ENCODE data around the gene JAG1.
A peak's percentile ranks its signal among the peaks of the same experiment; 100 is the strongest.
"Not testable (repeated sequence)": the region's sequence is repeated elsewhere in the genome, so short reads cannot be mapped to it uniquely, and the experiment has no call there.

The JAG1 gene

GRCh38 chr20:10613911-10614310 lies 59.9 kb downstream of the JAG1 start:
- Mint-ChIP-seq H3K27ac (no peak overlapping the region), H3K4me3 (no peak overlapping the region), H3K36me3 (ENCODE audit: low read depth) (peaks cover 47% of the 10 kb centered on the region), H3K27me3 (no peaks in the 10 kb centered on the region), H3K9me3 (no peaks in the 10 kb centered on the region), H3K4me1 (ENCODE audit: low read depth) (no peaks in the 10 kb centered on the region)
- DNase-seq, result no peak

- H3K36me3 Mint-ChIP-seq (ENCODE audit: low read depth), result peaks cover 51% of the 10 kb centered on the region
Measured at GRCh38 chr20:10613426-10613825, 60.4 kb downstream of the JAG1 start.

GRCh38 chr20:10611357-10611756 lies 62.4 kb downstream of the JAG1 start:
- H3K36me3 Mint-ChIP-seq (ENCODE audit: low read depth), result peaks cover 57% of the 10 kb centered on the region
- no peak overlapping the region for H3K27ac Mint-ChIP-seq
- H3K27me3 Mint-ChIP-seq, result no peaks in the 10 kb centered on the region
- no peak for DNase-seq
- no peaks in the 10 kb centered on the region for H3K9me3 Mint-ChIP-seq
- H3K4me3 Mint-ChIP-seq, result no peak overlapping the region
- no peaks in the 10 kb centered on the region for H3K4me1 Mint-ChIP-seq (ENCODE audit: low read depth)

More at GRCh38 chr20:10613426-10613825, 60.4 kb downstream of the JAG1 start:
- H3K4me3 Mint-ChIP-seq; H3K27ac Mint-ChIP-seq; DNase-seq; H3K4me1 Mint-ChIP-seq (ENCODE audit: low read depth); H3K27me3 Mint-ChIP-seq; H3K9me3 Mint-ChIP-seq: not testable (repeated sequence)

- DNase-seq, result no peak
- no peaks in the 10 kb centered on the region for H3K9me3 Mint-ChIP-seq
- H3K27ac Mint-ChIP-seq, result no peak overlapping the region
- H3K36me3 Mint-ChIP-seq (ENCODE audit: low read depth), result peaks cover 58% of the 10 kb centered on the region
- no peak overlapping the region for H3K4me3 Mint-ChIP-seq
- H3K4me1 Mint-ChIP-seq (ENCODE audit: low read depth), result no peaks in the 10 kb centered on the region
- no peaks in the 10 kb centered on the region for H3K27me3 Mint-ChIP-seq
Measured at GRCh38 chr20:10610251-10610650, 63.5 kb downstream of the JAG1 start.

GRCh38 chr20:10609770-10610169 lies 64.0 kb downstream of the JAG1 start:
- Mint-ChIP-seq H3K27ac (no peak overlapping the region), H3K4me1 (ENCODE audit: low read depth) (no peaks in the 10 kb centered on the region)

GRCh38 chr20:10609276-10609675 lies 64.5 kb downstream of the JAG1 start:
- no peak for DNase-seq
- Mint-ChIP-seq H3K4me1 (ENCODE audit: low read depth) (no peaks in the 10 kb centered on the region), H3K36me3 (ENCODE audit: low read depth) (peaks cover 57% of the 10 kb centered on the region), H3K27me3 (no peaks in the 10 kb centered on the region), H3K4me3 (no peak overlapping the region), H3K27ac (no peak overlapping the region), H3K9me3 (no peaks in the 10 kb centered on the region)

More at GRCh38 chr20:10609770-10610169, 64.0 kb downstream of the JAG1 start:
- Mint-ChIP-seq H3K4me3 (no peak overlapping the region), H3K9me3 (no peaks in the 10 kb centered on the region), H3K27me3 (no peaks in the 10 kb centered on the region), H3K36me3 (ENCODE audit: low read depth) (peaks cover 57% of the 10 kb centered on the region)
- no peak for DNase-seq

- no peak overlapping the region for H3K4me3 Mint-ChIP-seq
- no peaks in the 10 kb centered on the region for H3K27me3 Mint-ChIP-seq
- H3K4me1 Mint-ChIP-seq (ENCODE audit: low read depth), result peaks cover 16% of the 10 kb centered on the region
- no peaks in the 10 kb centered on the region for H3K9me3 Mint-ChIP-seq
- H3K27ac Mint-ChIP-seq, result no peak overlapping the region
- no peak for DNase-seq
- H3K36me3 Mint-ChIP-seq (ENCODE audit: low read depth), result peaks cover 62% of the 10 kb centered on the region
Measured at GRCh38 chr20:10605547-10606195, 68.1 kb downstream of the JAG1 start.

- DNase-seq, result no peak
- Mint-ChIP-seq H3K9me3 (no peaks in the 10 kb centered on the region), H3K36me3 (ENCODE audit: low read depth) (peaks cover 67% of the 10 kb centered on the region), H3K4me3 (no peak overlapping the region), H3K4me1 (ENCODE audit: low read depth) (peaks cover 16% of the 10 kb centered on the region), H3K27ac (no peak overlapping the region), H3K27me3 (no peaks in the 10 kb centered on the region)
Measured at GRCh38 chr20:10604865-10605440, 68.8 kb downstream of the JAG1 start.

GRCh38 chr20:10603971-10604864 lies 69.6 kb downstream of the JAG1 start:
- H3K4me1 Mint-ChIP-seq (ENCODE audit: low read depth), result peaks cover 20% of the 10 kb centered on the region
- no peak for DNase-seq
- H3K9me3 Mint-ChIP-seq, result no peaks in the 10 kb centered on the region
- peak overlapping the region; percentile 72 for H3K27ac Mint-ChIP-seq
- H3K27me3 Mint-ChIP-seq, result no peaks in the 10 kb centered on the region
- peaks cover 64% of the 10 kb centered on the region for H3K36me3 Mint-ChIP-seq (ENCODE audit: low read depth)
- no peak overlapping the region for H3K4me3 Mint-ChIP-seq

- Mint-ChIP-seq H3K4me1 (ENCODE audit: low read depth) (peaks cover 28% of the 10 kb centered on the region), H3K27me3 (no peaks in the 10 kb centered on the region), H3K27ac (peak overlapping the region; percentile 72), H3K9me3 (no peaks in the 10 kb centered on the region), H3K36me3 (ENCODE audit: low read depth) (peaks cover 63% of the 10 kb centered on the region), H3K4me3 (no peak overlapping the region)
- no peak for DNase-seq
Measured at GRCh38 chr20:10603378-10603777, 70.4 kb downstream of the JAG1 start.

GRCh38 chr20:10602221-10602871 lies 71.5 kb downstream of the JAG1 start:
- H3K4me1 Mint-ChIP-seq (ENCODE audit: low read depth), result peaks cover 29% of the 10 kb centered on the region

GRCh38 chr20:10597637-10598036 lies 76.2 kb downstream of the JAG1 start:
- Mint-ChIP-seq H3K27ac (no peak overlapping the region), H3K27me3 (no peaks in the 10 kb centered on the region), H3K4me1 (ENCODE audit: low read depth) (peaks cover 23% of the 10 kb centered on the region), H3K9me3 (no peaks in the 10 kb centered on the region), H3K4me3 (no peak overlapping the region), H3K36me3 (ENCODE audit: low read depth) (peaks cover 45% of the 10 kb centered on the region)
- DNase-seq, result no peak

More at GRCh38 chr20:10602221-10602871, 71.5 kb downstream of the JAG1 start:
- Mint-ChIP-seq H3K36me3 (ENCODE audit: low read depth) (peaks cover 62% of the 10 kb centered on the region), H3K27me3 (no peaks in the 10 kb centered on the region), H3K4me3 (no peak overlapping the region), H3K9me3 (no peaks in the 10 kb centered on the region), H3K27ac (no peak overlapping the region)
- no peak for DNase-seq

GRCh38 chr20:10596710-10597121 lies 77.1 kb downstream of the JAG1 start:
- DNase-seq, result no peak
- Mint-ChIP-seq H3K4me1 (ENCODE audit: low read depth) (peaks cover 21% of the 10 kb centered on the region), H3K36me3 (ENCODE audit: low read depth) (peaks cover 36% of the 10 kb centered on the region), H3K4me3 (no peak overlapping the region), H3K9me3 (no peaks in the 10 kb centered on the region), H3K27ac (no peak overlapping the region), H3K27me3 (no peaks in the 10 kb centered on the region)

GRCh38 chr20:10595985-10596384 lies 77.8 kb downstream of the JAG1 start:
- Mint-ChIP-seq H3K9me3 (no peaks in the 10 kb centered on the region), H3K27ac (no peak overlapping the region), H3K4me1 (ENCODE audit: low read depth) (peaks cover 21% of the 10 kb centered on the region), H3K36me3 (ENCODE audit: low read depth) (peaks cover 29% of the 10 kb centered on the region), H3K4me3 (no peak overlapping the region), H3K27me3 (no peaks in the 10 kb centered on the region)
- DNase-seq, result no peak
